HCT116 (cell line): ENCODE data around the gene CDS1. TPM values are rescaled to one million over a fixed set of nuclear protein-coding genes. Genes with fewer than 3 reads are reported as not detected.

Source experiments
- ATAC-seq: fragments of 200-7000 bp; cut with Tn5 transposase; 2 replicates; pipeline ENCODE4 v1.9.1; 2020; ENCODE audit warnings: mild to moderate bottlenecking, moderate library complexity
- BruUV-seq: library from RNA; stranded (reverse); fragments of 400-500 nt; replicated peaks from 2 replicates; lab custom pipeline; 2021; lab: Mats Ljungman, UMichigan
- CTCF ChIA-PET: fragments of 300-600 bp; sonication (Branson Sonifier 250); formaldehyde crosslinking; loops from one replicate; lab custom pipeline; 2021; ENCODE audit warnings: antibody characterized with exemption; lab: Charles Lee
- POLR2A ChIA-PET: fragments of 300-600, 350-600 bp; sonication (Branson Sonifier 250); formaldehyde crosslinking; loops from one replicate; lab custom pipeline; 2021; ENCODE audit warnings: antibody characterized with exemption; lab: Charles Lee
- RAD21 ChIA-PET, 2 experiments: fragments of 300-600 bp; sonication (Branson Sonifier 250); formaldehyde crosslinking; loops; one replicate each; lab custom pipeline; 2023; ENCODE audit warnings: low total read pairs in 2 of 2; ENCODE audit not compliant: uncharacterized antibody in 2 of 2, unreplicated experiment in 2 of 2, low non-redundant PET in 1 of 2; lab: Charles Lee
- DNase-seq: peaks from one replicate; pipeline ENCODE4 v3.0.0-alpha.2; 2010; ENCODE audit warnings: low read depth, low spot score
- H2AFZ ChIP-seq: fragments of 200-600 bp; shearing (Covaris generic), sonication (generic); 2 replicates; pipeline ENCODE4 v1.6.1; 2017; ENCODE audit warnings: low read depth, mixed run types, mixed read lengths, antibody characterized with exemption, low read length; ENCODE audit not compliant: poor library complexity, severe bottlenecking
- H3K27ac ChIP-seq: 2 replicates; pipeline ENCODE4 v1.5.1; 2012; ENCODE audit warnings: low read depth, low read length
- H3K27me3 ChIP-seq: fragments of 200-600 bp; sonication (generic); 2 replicates; pipeline ENCODE4 v1.6.1; 2016; ENCODE audit warnings: mixed run types, low read length, mixed read lengths; ENCODE audit not compliant: insufficient read depth
- H3K36me3 ChIP-seq, 2 experiments: fragments of 200-500 bp in 1 of 2; fragments of 200-600 bp in 1 of 2; sonication (Bioruptor generic) in 1 of 2; sonication (generic) in 1 of 2; 2 replicates each; pipeline versions ENCODE4 v1.5.1 to v1.6.1; 2014 to 2016; ENCODE audit warnings: low read length in 2 of 2, inconsistent platforms in 1 of 2, mixed read lengths in 1 of 2, mixed run types in 1 of 2; ENCODE audit not compliant: insufficient read depth in 2 of 2, control insufficient read depth in 1 of 2
- H3K4me1 ChIP-seq, 2 experiments: fragments of 200-600 bp in 1 of 2; sonication (generic) in 1 of 2; 2 replicates each; pipeline versions ENCODE4 v1.5.1 to v1.6.1; 2012 to 2017; ENCODE audit warnings: low read length in 2 of 2, inconsistent platforms in 1 of 2, mild to moderate bottlenecking in 1 of 2, mixed read lengths in 1 of 2, mixed run types in 1 of 2, moderate library complexity in 1 of 2; ENCODE audit not compliant: insufficient read depth in 2 of 2, control insufficient read depth in 1 of 2
- H3K4me2 ChIP-seq: fragments of 200-600 bp; sonication (generic); 2 replicates; pipeline ENCODE4 v1.6.1; 2017; ENCODE audit warnings: mixed run types, low read length, mixed read lengths
- H3K4me3 ChIP-seq, 2 experiments: fragments of 200-600 bp in 1 of 2; sonication (generic) in 1 of 2; replicated peaks in 1 of 2; 2 replicates each; pipeline ENCODE4 v1.5.1; 2011 to 2016; ENCODE audit warnings: low read length in 2 of 2, control low read depth in 1 of 2, low read depth in 1 of 2, mild to moderate bottlenecking in 1 of 2, mixed read lengths in 1 of 2, mixed run types in 1 of 2
- H3K79me2 ChIP-seq: fragments of 200-600 bp; sonication (generic); 2 replicates; pipeline ENCODE4 v1.6.1; 2017; ENCODE audit warnings: mild to moderate bottlenecking, mixed run types, low read length, moderate library complexity, mixed read lengths; ENCODE audit not compliant: insufficient read depth
- H3K9ac ChIP-seq: fragments of 200-600 bp; sonication (generic); 2 replicates; pipeline ENCODE4 v1.6.1; 2016; ENCODE audit warnings: low read length, mixed read lengths
- H3K9me2 ChIP-seq: fragments of 200-600 bp; sonication (generic), shearing (Covaris generic); 2 replicates; pipeline ENCODE4 v1.6.1; 2017; ENCODE audit warnings: mixed run types, mild to moderate bottlenecking, moderate library complexity; ENCODE audit not compliant: insufficient read depth
- H3K9me3 ChIP-seq, 2 experiments: fragments of 200-500 bp in 1 of 2; fragments of 200-600 bp in 1 of 2; sonication (Bioruptor generic) in 1 of 2; sonication (generic) in 1 of 2; 2 replicates each; pipeline ENCODE4 v1.6.1; 2014 to 2017; ENCODE audit warnings: low read length in 2 of 2, mixed read lengths in 2 of 2, inconsistent platforms in 1 of 2, low read depth in 1 of 2, mild to moderate bottlenecking in 1 of 2, mixed run types in 1 of 2, moderate library complexity in 1 of 2; ENCODE audit not compliant: control insufficient read depth in 1 of 2, insufficient read depth in 1 of 2
- H4K20me1 ChIP-seq: fragments of 200-600 bp; sonication (generic), shearing (Covaris generic); 2 replicates; pipeline ENCODE4 v1.6.1; 2017; ENCODE audit warnings: mixed run types, mild to moderate bottlenecking, moderate library complexity; ENCODE audit not compliant: insufficient read depth
- CBX3 ChIP-seq: IDR thresholded peaks from 2 replicates; pipeline ENCODE4 v1.6.1; 2012; ENCODE audit warnings: low read depth
- CEBPB ChIP-seq: IDR thresholded peaks from 2 replicates; pipeline ENCODE4 v1.6.1; 2012; ENCODE audit warnings: low read depth
- EGR1 ChIP-seq: IDR thresholded peaks from 2 replicates; pipeline ENCODE4 v1.6.1; 2012; ENCODE audit warnings: low read depth
- ELF1 ChIP-seq: IDR thresholded peaks from 2 replicates; pipeline ENCODE4 v1.6.1; 2012; ENCODE audit warnings: low read depth, borderline replicate concordance
- FOSL1 ChIP-seq: IDR thresholded peaks from 2 replicates; pipeline ENCODE4 v1.6.1; 2012; ENCODE audit warnings: low read depth
- POLR2A ChIP-seq: IDR thresholded peaks from 2 replicates; pipeline ENCODE4 v1.7.0; 2011; ENCODE audit warnings: borderline replicate concordance; ENCODE audit not compliant: insufficient read depth, insufficient read length; ENCODE audit errors: extremely low read depth
- RAD21 ChIP-seq: IDR thresholded peaks from 2 replicates; pipeline ENCODE4 v1.6.1; 2012; ENCODE audit warnings: low read depth, mild to moderate bottlenecking
- SP1 ChIP-seq: IDR thresholded peaks from 2 replicates; pipeline ENCODE4 v1.6.1; 2012; ENCODE audit warnings: low read depth
- SRF ChIP-seq: IDR thresholded peaks from 2 replicates; pipeline ENCODE4 v1.6.1; 2012; ENCODE audit warnings: low read depth
- YY1 ChIP-seq: IDR thresholded peaks from 2 replicates; pipeline ENCODE4 v1.6.1; 2011; ENCODE audit warnings: low read length, low read depth, moderate library complexity, mild to moderate bottlenecking; ENCODE audit not compliant: insufficient replicate concordance; ENCODE audit errors: extremely low read depth
- ZFX ChIP-seq: fragments of 450-650 bp; IDR thresholded peaks from 2 replicates; pipeline ENCODE4 v1.6.1; 2017
- ZNF274 ChIP-seq: fragments of 200-500 bp; sonication (Bioruptor generic); IDR thresholded peaks from 2 replicates; pipeline ENCODE4 v1.6.1; 2014; ENCODE audit warnings: mild to moderate bottlenecking, low read depth, low read length, inconsistent platforms
- intact Hi-C: fragments of 100-400 bp; cut with micrococcal nuclease; formaldehyde crosslinking; loops from 2 replicates; pipeline ENCODE4 v1.10.0; 2022
- total RNA-seq: library from RNA; stranded (reverse); gene quantifications from one replicate; pipeline ENCODE4 v1.2.1, GENCODE V29; 2021; ENCODE audit not compliant: unreplicated experiment
- TF ChIP-seq, protein P1 (sequence below): IDR thresholded peaks from 2 replicates; pipeline ENCODE4 v1.6.1; 2011; ENCODE audit warnings: mild to moderate bottlenecking, low read length, moderate library complexity; ENCODE audit not compliant: insufficient replicate concordance; ENCODE audit errors: extremely low read depth
- TF ChIP-seq, protein P2 (sequence below): IDR thresholded peaks from 2 replicates; pipeline ENCODE4 v1.6.1; 2012
- TF ChIP-seq, protein P3 (sequence below): IDR thresholded peaks from 2 replicates; pipeline ENCODE4 v1.6.1; 2012; ENCODE audit warnings: low read depth
- TF ChIP-seq, protein P4 (sequence below), 3 experiments: fragments of 200-600 bp in 1 of 3; sonication (generic) in 1 of 3; IDR thresholded peaks in 2 of 3; conservative IDR thresholded peaks in 1 of 3; 2 replicates each; pipeline ENCODE4 v1.5.1; 2012 to 2017; ENCODE audit warnings: low read depth in 2 of 3, low read length in 2 of 3, antibody characterized with exemption in 1 of 3, borderline replicate concordance in 1 of 3, control low read depth in 1 of 3, mild to moderate bottlenecking in 1 of 3, mixed read lengths in 1 of 3, mixed run types in 1 of 3, moderate library complexity in 1 of 3; ENCODE audit not compliant: insufficient read depth in 1 of 3

Gene CDS1
- total RNA-seq, 1 experiment from 2014 or later = 14.6 TPM

DNA sequence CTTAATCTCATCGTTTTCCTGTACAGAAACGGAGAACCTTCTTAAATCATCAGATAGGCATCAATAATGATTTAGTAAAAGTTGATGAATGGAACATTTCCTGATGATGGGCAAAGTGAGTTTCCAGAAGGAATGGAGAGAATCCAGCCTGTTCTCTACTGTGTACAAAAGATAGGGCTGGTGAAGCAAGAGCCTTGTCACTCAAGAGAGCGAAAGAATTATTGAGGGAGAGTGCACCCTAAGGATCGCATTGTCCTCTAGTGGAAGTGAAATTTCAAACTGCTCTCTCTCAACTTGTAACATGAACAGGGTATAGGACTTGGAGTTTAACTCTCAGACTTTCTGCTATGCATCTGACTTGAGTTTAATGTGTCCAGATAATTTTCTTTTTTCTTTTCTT lies 69.6 kb downstream of the CDS1 start (continued):
- TF ChIP-seq, protein P1, sequence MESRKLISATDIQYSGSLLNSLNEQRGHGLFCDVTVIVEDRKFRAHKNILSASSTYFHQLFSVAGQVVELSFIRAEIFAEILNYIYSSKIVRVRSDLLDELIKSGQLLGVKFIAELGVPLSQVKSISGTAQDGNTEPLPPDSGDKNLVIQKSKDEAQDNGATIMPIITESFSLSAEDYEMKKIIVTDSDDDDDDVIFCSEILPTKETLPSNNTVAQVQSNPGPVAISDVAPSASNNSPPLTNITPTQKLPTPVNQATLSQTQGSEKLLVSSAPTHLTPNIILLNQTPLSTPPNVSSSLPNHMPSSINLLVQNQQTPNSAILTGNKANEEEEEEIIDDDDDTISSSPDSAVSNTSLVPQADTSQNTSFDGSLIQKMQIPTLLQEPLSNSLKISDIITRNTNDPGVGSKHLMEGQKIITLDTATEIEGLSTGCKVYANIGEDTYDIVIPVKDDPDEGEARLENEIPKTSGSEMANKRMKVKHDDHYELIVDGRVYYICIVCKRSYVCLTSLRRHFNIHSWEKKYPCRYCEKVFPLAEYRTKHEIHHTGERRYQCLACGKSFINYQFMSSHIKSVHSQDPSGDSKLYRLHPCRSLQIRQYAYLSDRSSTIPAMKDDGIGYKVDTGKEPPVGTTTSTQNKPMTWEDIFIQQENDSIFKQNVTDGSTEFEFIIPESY = no peak
- no peak for TF ChIP-seq YY1
- TF ChIP-seq, protein P2, sequence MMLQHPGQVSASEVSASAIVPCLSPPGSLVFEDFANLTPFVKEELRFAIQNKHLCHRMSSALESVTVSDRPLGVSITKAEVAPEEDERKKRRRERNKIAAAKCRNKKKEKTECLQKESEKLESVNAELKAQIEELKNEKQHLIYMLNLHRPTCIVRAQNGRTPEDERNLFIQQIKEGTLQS = no peak
- TF ChIP-seq ELF1 = no peak
- no peak for TF ChIP-seq RAD21
- no peak for TF ChIP-seq EGR1
- no peak for TF ChIP-seq CEBPB
- TF ChIP-seq ZNF274 = no peak
- no peak for TF ChIP-seq CBX3

DNA sequence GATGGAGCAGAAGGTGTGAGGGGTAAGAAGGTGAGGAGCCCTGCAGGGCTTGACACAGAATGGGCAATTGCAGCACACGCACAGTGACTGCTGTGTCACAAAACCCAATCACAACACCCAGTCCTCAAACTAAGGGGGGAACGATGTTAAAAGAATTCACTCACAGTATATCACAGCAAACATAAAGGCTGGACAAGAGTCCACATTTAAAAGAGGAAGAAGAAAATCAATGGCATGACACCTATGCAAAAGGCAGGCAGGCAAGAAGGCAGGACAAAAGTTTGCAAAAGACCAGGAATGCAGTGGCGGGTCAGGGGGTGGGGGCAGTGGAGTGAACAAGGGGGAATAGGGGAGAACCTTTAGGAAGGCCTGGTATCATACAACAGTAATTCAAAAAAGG lies 77.7 kb downstream of the CDS1 start:
- CTCF ChIA-PET = no interaction called here
- no peak overlapping the region for H3K27ac ChIP-seq
- intact Hi-C loops = no loop called here
- no peak overlapping the region for H3K4me2 ChIP-seq
- H3K79me2 ChIP-seq = no peaks in the 10 kb centered on the region
- no TSS peak for BruUV-seq
- POLR2A ChIA-PET = no interaction called here
- DNase-seq = no peak
- 0 out of 4 replicates have a peak, but pooled peaks cover 0 to 3% of the 10 kb centered on the region in 2 experiments for H3K9me3 ChIP-seq
- RAD21 ChIA-PET = no interaction called here
- no peaks in the 10 kb centered on the region for H3K27me3 ChIP-seq
- H3K9me2 ChIP-seq = no peaks in the 10 kb centered on the region
- H3K9ac ChIP-seq = no peak overlapping the region
- H4K20me1 ChIP-seq = no peaks in the 10 kb centered on the region
- no peak overlapping the region for H3K4me3 ChIP-seq
- no peaks in the 10 kb centered on the region for H3K4me1 ChIP-seq
- H2AFZ ChIP-seq = no peak overlapping the region
- no peak for ATAC-seq
- no peaks in the 10 kb centered on the region for H3K36me3 ChIP-seq
- TF ChIP-seq CEBPB (no peak), SP1 (no peak), FOSL1 (no peak), ELF1 (no peak), ZFX (no peak), POLR2A (no peak), SRF (no peak)
- TF ChIP-seq, protein P1 = no peak
- TF ChIP-seq, protein P3, sequence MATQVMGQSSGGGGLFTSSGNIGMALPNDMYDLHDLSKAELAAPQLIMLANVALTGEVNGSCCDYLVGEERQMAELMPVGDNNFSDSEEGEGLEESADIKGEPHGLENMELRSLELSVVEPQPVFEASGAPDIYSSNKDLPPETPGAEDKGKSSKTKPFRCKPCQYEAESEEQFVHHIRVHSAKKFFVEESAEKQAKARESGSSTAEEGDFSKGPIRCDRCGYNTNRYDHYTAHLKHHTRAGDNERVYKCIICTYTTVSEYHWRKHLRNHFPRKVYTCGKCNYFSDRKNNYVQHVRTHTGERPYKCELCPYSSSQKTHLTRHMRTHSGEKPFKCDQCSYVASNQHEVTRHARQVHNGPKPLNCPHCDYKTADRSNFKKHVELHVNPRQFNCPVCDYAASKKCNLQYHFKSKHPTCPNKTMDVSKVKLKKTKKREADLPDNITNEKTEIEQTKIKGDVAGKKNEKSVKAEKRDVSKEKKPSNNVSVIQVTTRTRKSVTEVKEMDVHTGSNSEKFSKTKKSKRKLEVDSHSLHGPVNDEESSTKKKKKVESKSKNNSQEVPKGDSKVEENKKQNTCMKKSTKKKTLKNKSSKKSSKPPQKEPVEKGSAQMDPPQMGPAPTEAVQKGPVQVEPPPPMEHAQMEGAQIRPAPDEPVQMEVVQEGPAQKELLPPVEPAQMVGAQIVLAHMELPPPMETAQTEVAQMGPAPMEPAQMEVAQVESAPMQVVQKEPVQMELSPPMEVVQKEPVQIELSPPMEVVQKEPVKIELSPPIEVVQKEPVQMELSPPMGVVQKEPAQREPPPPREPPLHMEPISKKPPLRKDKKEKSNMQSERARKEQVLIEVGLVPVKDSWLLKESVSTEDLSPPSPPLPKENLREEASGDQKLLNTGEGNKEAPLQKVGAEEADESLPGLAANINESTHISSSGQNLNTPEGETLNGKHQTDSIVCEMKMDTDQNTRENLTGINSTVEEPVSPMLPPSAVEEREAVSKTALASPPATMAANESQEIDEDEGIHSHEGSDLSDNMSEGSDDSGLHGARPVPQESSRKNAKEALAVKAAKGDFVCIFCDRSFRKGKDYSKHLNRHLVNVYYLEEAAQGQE = no peak
- TF ChIP-seq, protein P4, sequence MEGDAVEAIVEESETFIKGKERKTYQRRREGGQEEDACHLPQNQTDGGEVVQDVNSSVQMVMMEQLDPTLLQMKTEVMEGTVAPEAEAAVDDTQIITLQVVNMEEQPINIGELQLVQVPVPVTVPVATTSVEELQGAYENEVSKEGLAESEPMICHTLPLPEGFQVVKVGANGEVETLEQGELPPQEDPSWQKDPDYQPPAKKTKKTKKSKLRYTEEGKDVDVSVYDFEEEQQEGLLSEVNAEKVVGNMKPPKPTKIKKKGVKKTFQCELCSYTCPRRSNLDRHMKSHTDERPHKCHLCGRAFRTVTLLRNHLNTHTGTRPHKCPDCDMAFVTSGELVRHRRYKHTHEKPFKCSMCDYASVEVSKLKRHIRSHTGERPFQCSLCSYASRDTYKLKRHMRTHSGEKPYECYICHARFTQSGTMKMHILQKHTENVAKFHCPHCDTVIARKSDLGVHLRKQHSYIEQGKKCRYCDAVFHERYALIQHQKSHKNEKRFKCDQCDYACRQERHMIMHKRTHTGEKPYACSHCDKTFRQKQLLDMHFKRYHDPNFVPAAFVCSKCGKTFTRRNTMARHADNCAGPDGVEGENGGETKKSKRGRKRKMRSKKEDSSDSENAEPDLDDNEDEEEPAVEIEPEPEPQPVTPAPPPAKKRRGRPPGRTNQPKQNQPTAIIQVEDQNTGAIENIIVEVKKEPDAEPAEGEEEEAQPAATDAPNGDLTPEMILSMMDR (IDR thresholded peaks at IDR 0.05 in 2 of 3, conservative IDR thresholded peaks at IDR 0.05 in 1 of 3; ENCODE audit: borderline replicate concordance in 1 of 3, insufficient read depth in 1 of 3, low read depth in 2 of 3, low read length in 2 of 3) = no peak
